ENCODE results near the gene AHCTF1.
"Not testable (repeated sequence)": the region's sequence is repeated elsewhere in the genome, so short reads cannot be mapped to it uniquely, and the experiment has no call there.

Gene AHCTF1

DNA sequence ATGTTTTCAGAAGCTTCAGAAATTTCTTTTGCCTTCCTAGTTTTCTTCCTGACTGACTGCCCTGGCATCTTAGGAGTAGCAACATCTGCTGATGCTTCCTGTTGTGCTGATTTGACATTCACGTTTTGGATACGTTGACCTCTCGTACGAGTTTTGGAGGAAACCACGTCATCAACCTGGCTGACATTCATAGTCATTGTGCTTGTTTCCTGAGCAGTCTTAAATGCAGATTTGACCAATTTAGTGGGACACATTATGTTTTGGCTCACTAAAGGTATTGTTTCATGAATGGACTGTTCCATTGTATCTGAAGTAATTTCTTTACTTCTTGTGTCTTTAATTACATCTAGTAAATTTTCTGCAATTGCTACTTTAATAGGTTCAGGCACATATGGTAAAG, 81.1 kb downstream of the AHCTF1 start:
- H3K27ac ChIP-seq (ENCODE audit: low read depth, low read length); H3K9me3 ChIP-seq (ENCODE audit: control insufficient read depth in 1 of 2, low read length in 2 of 2); H3K9ac ChIP-seq (ENCODE audit: low read depth in 1 of 2, low read length in 2 of 2); H3K4me3 ChIP-seq (ENCODE audit: low read depth in 1 of 2, low read length in 2 of 2); H3K27me3 ChIP-seq (ENCODE audit: control insufficient read depth in 1 of 2, insufficient read depth in 2 of 2, low read length in 2 of 2); H3K4me1 ChIP-seq (ENCODE audit: control insufficient read depth in 1 of 2, insufficient read depth in 2 of 2, low read length in 2 of 2): not testable (repeated sequence)
- peaks cover 11 to 59% of the 10 kb centered on the region in 2 donors for H3K36me3 ChIP-seq (ENCODE audit: control insufficient read depth in 1 of 2, insufficient read depth in 2 of 2, low read length in 2 of 2)

DNA sequence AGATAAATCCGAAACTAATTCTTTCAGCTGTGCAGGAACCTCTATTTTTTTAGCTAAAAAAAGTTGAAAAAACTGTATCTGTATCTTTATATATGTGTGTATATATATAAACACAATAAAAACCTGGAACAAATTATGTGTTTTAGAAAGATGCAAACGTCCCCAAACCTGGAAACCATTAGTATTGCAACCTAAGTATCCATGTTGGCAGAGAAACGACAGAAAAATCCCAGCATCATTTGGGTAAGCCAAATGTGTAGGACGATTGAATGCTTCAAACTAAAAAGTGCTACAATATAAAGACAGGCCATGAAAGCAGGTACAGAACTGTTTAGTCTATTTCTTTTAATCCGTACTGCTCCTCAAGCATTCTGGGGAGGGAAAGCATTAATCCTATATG, 87.9 kb downstream of the AHCTF1 start:
- H3K27ac ChIP-seq (ENCODE audit: low read depth, low read length): no peak overlapping the region
- no peak overlapping the region for H3K4me3 ChIP-seq (ENCODE audit: low read depth in 1 of 2, low read length in 2 of 2)
- H3K4me1 ChIP-seq (ENCODE audit: control insufficient read depth in 1 of 2, insufficient read depth in 2 of 2, low read length in 2 of 2): no peaks in the 10 kb centered on the region
- no peak overlapping the region for H3K9ac ChIP-seq (ENCODE audit: low read depth in 1 of 2, low read length in 2 of 2)
- H3K9me3 ChIP-seq (ENCODE audit: control insufficient read depth in 1 of 2, low read length in 2 of 2): no peaks in the 10 kb centered on the region
- H3K27me3 ChIP-seq (ENCODE audit: control insufficient read depth in 1 of 2, insufficient read depth in 2 of 2, low read length in 2 of 2): no peaks in the 10 kb centered on the region
- peaks cover 15 to 45% of the 10 kb centered on the region in 2 donors for H3K36me3 ChIP-seq (ENCODE audit: control insufficient read depth in 1 of 2, insufficient read depth in 2 of 2, low read length in 2 of 2)

DNA sequence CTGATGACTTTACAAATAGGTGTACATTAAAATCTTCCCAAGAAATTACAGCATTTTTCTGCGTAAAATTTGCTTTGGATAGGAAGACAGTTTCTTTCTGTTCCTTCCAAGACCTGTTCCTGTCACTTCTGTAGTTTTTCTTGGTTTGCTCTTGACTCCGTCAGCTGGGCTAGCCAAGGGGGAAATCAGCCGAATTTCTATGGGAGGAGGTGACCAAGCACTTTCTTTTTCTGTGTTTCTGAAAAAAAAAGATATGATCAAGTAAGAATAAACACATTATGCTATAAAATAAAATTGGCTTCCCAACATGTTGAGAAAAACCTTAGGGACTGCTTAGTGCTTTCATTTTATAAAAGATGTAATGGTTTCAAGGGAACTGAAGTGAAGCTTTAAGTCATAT, 91.0 kb downstream of the AHCTF1 start:
- not testable (repeated sequence) for H3K27me3 ChIP-seq (ENCODE audit: control insufficient read depth in 1 of 2, insufficient read depth in 2 of 2, low read length in 2 of 2); H3K4me3 ChIP-seq (ENCODE audit: low read depth in 1 of 2, low read length in 2 of 2); H3K9ac ChIP-seq (ENCODE audit: low read depth in 1 of 2, low read length in 2 of 2); H3K4me1 ChIP-seq (ENCODE audit: control insufficient read depth in 1 of 2, insufficient read depth in 2 of 2, low read length in 2 of 2); H3K27ac ChIP-seq (ENCODE audit: low read depth, low read length); H3K9me3 ChIP-seq (ENCODE audit: control insufficient read depth in 1 of 2, low read length in 2 of 2)
- H3K36me3 ChIP-seq (ENCODE audit: control insufficient read depth in 1 of 2, insufficient read depth in 2 of 2, low read length in 2 of 2): peaks cover 15 to 30% of the 10 kb centered on the region in 2 donors

DNA sequence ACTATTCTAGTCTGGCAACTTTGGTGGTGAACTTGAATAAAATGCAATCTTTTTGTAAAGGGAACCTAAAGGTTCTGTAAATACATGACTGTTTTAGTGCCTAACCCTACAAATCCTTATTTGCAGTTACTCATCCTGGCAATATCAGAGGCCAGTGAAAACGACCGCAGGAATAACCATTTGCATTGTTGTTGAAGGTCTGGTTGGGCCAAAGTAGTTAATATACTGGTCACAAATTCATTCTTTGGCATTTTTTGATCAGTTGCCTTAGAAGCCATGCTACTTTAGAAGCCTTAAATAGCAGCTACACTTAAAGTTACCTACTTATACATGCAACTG, 93.7 kb downstream of the AHCTF1 start:
- Histone ChIP-seq H3K4me3 (ENCODE audit: low read depth in 1 of 2, low read length in 2 of 2) (no peak overlapping the region), H3K4me1 (ENCODE audit: control insufficient read depth in 1 of 2, insufficient read depth in 2 of 2, low read length in 2 of 2) (no peaks in the 10 kb centered on the region), H3K27ac (ENCODE audit: low read depth, low read length) (no peak overlapping the region), H3K36me3 (ENCODE audit: control insufficient read depth in 1 of 2, insufficient read depth in 2 of 2, low read length in 2 of 2) (peaks cover 8 to 16% of the 10 kb centered on the region in 2 donors), H3K9ac (ENCODE audit: low read depth in 1 of 2, low read length in 2 of 2) (no peak overlapping the region), H3K27me3 (ENCODE audit: control insufficient read depth in 1 of 2, insufficient read depth in 2 of 2, low read length in 2 of 2) (no peaks in the 10 kb centered on the region), H3K9me3 (ENCODE audit: control insufficient read depth in 1 of 2, low read length in 2 of 2) (no peaks in the 10 kb centered on the region)

DNA sequence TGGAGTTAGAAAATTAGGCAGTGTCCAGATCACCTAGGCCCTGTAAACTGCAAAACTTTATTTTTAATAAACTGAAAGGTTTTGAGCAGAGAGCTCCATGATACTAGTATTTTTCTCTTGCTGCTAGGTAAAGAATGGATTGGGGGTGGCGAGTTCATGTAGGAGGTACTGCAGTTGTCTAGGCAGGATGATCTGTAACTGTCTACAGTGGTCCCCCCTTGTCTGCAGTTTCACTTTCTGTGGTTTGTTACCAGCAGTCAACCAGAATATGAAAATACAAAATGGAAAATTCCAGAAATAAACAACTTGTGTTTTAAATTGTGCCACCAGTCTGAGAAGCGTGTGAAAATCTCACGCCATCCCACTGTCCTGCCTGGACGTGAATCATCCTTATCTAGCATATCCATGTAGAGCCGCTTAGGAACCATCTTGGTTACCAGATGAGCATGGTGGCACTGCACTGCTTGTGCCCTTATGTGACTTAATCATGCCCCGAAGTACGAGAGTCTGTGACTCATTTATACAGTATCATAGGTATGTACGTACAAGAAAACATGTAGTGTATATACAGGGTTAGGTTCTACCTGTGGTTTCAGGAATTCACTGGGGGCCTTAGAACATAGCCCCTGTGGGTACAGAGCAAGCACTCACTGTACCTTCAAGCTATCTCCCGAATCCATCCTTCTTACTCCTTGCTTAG, 94.2 kb downstream of the AHCTF1 start:
- Histone ChIP-seq H3K27ac (ENCODE audit: low read depth, low read length) (no peak overlapping the region), H3K4me1 (ENCODE audit: control insufficient read depth in 1 of 2, insufficient read depth in 2 of 2, low read length in 2 of 2) (no peaks in the 10 kb centered on the region), H3K9ac (ENCODE audit: low read depth in 1 of 2, low read length in 2 of 2) (no peak overlapping the region), H3K36me3 (ENCODE audit: control insufficient read depth in 1 of 2, insufficient read depth in 2 of 2, low read length in 2 of 2) (peaks cover 3 to 11% of the 10 kb centered on the region in 2 donors), H3K27me3 (ENCODE audit: control insufficient read depth in 1 of 2, insufficient read depth in 2 of 2, low read length in 2 of 2) (no peaks in the 10 kb centered on the region), H3K4me3 (ENCODE audit: low read depth in 1 of 2, low read length in 2 of 2) (no peak overlapping the region), H3K9me3 (ENCODE audit: control insufficient read depth in 1 of 2, low read length in 2 of 2) (no peaks in the 10 kb centered on the region)

DNA sequence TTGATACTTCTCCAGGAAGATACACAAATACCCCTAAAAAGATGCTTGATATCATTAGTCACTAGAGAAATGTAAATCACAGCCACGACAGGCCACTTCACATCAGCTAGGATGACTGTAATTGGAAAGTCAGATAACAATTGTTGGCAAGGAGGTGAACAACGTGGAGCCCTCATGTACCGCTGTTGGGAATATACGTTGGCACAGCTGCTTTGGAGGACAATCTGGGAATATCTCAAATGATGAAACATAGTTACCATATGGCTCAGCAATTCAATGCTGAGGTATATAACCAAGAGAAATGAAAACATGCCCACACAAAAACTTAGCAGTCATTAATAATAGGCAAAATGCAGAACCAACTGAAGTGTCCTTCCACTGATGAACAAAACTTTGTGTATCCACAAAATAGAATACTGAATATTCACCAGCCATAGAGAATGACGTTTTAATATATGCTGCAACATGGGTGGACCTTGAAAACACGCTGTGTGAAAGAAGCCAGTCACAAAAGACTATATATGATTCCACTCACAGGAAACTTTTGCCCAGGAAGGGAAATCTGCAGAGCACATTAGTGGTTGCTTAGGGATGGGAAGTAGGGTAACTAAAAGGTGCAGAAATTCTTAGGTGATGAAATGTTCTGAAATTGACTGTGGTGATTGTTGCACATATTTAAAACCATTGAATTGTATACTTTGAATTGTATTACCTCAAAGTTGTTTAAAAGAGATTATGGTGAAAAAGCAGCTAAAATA, 95.4 kb downstream of the AHCTF1 start:
- H3K27me3 ChIP-seq (ENCODE audit: control insufficient read depth in 1 of 2, insufficient read depth in 2 of 2, low read length in 2 of 2): no peaks in the 10 kb centered on the region
- H3K9ac ChIP-seq (ENCODE audit: low read depth in 1 of 2, low read length in 2 of 2): no peak overlapping the region
- no peak overlapping the region for H3K27ac ChIP-seq (ENCODE audit: low read depth, low read length)
- no peaks in the 10 kb centered on the region for H3K4me1 ChIP-seq (ENCODE audit: control insufficient read depth in 1 of 2, insufficient read depth in 2 of 2, low read length in 2 of 2)
- H3K36me3 ChIP-seq (ENCODE audit: control insufficient read depth in 1 of 2, insufficient read depth in 2 of 2, low read length in 2 of 2): peaks cover 3% of the 10 kb centered on the region in 2 donors
- H3K9me3 ChIP-seq (ENCODE audit: control insufficient read depth in 1 of 2, low read length in 2 of 2): no peaks in the 10 kb centered on the region
- no peak overlapping the region for H3K4me3 ChIP-seq (ENCODE audit: low read depth in 1 of 2, low read length in 2 of 2)

DNA sequence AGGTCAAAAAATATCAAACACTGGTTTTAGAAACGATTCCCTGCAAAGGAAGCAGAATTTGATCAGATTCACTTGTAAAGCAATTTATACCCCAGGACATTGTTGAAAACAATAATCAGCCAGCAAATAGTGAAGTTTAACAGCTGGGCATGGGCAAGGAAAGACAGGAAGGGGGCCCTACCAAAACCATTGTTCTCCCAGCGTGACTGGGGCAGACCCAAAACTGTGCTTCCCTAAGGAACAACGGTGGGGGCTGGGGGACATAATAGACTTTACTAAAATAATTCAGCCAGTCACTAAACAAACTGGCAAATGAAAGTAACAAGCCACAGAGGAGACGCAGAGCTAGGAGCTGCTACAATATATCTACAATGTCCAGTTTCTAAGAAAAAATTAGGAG, 100.2 kb downstream of the AHCTF1 start:
- H3K9ac ChIP-seq (ENCODE audit: low read depth in 1 of 2, low read length in 2 of 2): no peak overlapping the region
- no peak overlapping the region for H3K4me3 ChIP-seq (ENCODE audit: low read depth in 1 of 2, low read length in 2 of 2)
- H3K27ac ChIP-seq (ENCODE audit: low read depth, low read length): no peak overlapping the region
- peaks cover 6 to 7% of the 10 kb centered on the region in 2 donors for H3K9me3 ChIP-seq (ENCODE audit: control insufficient read depth in 1 of 2, low read length in 2 of 2)
- no peaks in the 10 kb centered on the region for H3K36me3 ChIP-seq (ENCODE audit: control insufficient read depth in 1 of 2, insufficient read depth in 2 of 2, low read length in 2 of 2)
- no peaks in the 10 kb centered on the region for H3K4me1 ChIP-seq (ENCODE audit: control insufficient read depth in 1 of 2, insufficient read depth in 2 of 2, low read length in 2 of 2)
- H3K27me3 ChIP-seq (ENCODE audit: control insufficient read depth in 1 of 2, insufficient read depth in 2 of 2, low read length in 2 of 2): no peaks in the 10 kb centered on the region

DNA sequence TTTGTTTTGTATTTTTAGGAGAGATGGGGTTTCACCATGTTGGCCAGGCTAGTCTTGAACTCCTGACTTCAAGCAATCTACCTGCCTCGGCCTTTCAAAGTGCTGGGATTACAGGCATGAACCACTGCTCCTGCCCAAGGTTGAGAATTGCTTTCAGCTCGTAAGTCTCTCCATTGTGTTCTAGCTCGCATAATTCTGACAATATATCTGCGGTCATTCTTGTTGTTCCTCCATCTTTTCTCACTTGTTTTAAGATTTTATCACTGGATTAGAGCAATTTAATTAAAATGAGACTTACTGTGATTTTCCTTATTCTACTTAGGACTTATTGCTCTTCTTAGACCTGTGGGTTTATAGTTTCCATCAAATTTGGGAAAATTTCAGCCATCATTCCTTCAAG, 102.9 kb downstream of the AHCTF1 start:
- no peaks in the 10 kb centered on the region for H3K4me1 ChIP-seq (ENCODE audit: control insufficient read depth in 1 of 2, insufficient read depth in 2 of 2, low read length in 2 of 2)
- no peak overlapping the region for H3K27ac ChIP-seq (ENCODE audit: low read depth, low read length)
- H3K27me3 ChIP-seq (ENCODE audit: control insufficient read depth in 1 of 2, insufficient read depth in 2 of 2, low read length in 2 of 2): no peaks in the 10 kb centered on the region
- no peaks in the 10 kb centered on the region for H3K36me3 ChIP-seq (ENCODE audit: control insufficient read depth in 1 of 2, insufficient read depth in 2 of 2, low read length in 2 of 2)
- no peak overlapping the region for H3K4me3 ChIP-seq (ENCODE audit: low read depth in 1 of 2, low read length in 2 of 2)
- H3K9me3 ChIP-seq (ENCODE audit: control insufficient read depth in 1 of 2, low read length in 2 of 2): peaks cover 6 to 7% of the 10 kb centered on the region in 2 donors
- no peak overlapping the region for H3K9ac ChIP-seq (ENCODE audit: low read depth in 1 of 2, low read length in 2 of 2)

DNA sequence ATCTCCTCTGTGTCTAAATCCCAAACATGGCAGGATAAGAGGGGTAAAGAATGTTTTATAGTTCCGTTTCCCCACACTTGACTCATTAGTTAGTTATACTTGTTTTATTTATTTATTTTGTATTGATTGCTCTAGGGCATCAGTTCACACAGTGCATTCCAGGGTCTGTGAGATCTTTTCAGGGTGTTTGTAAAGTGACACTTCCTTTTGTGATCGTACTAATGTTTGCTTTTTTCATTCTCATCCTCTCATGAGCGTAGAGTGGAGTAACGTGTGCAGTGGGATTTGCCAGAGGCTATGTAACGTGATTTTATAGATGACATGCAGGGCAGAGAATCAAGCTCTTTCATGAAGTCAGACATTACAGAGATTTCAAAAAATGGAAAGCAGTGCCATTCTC, 104.4 kb downstream of the AHCTF1 start:
- Histone ChIP-seq H3K27ac (ENCODE audit: low read depth, low read length) (no peak overlapping the region), H3K4me1 (ENCODE audit: control insufficient read depth in 1 of 2, insufficient read depth in 2 of 2, low read length in 2 of 2) (no peaks in the 10 kb centered on the region), H3K9me3 (ENCODE audit: control insufficient read depth in 1 of 2, low read length in 2 of 2) (peaks cover 6 to 7% of the 10 kb centered on the region in 2 donors), H3K27me3 (ENCODE audit: control insufficient read depth in 1 of 2, insufficient read depth in 2 of 2, low read length in 2 of 2) (no peaks in the 10 kb centered on the region), H3K36me3 (ENCODE audit: control insufficient read depth in 1 of 2, insufficient read depth in 2 of 2, low read length in 2 of 2) (no peaks in the 10 kb centered on the region), H3K9ac (ENCODE audit: low read depth in 1 of 2, low read length in 2 of 2) (no peak overlapping the region), H3K4me3 (ENCODE audit: low read depth in 1 of 2, low read length in 2 of 2) (no peak overlapping the region)

DNA sequence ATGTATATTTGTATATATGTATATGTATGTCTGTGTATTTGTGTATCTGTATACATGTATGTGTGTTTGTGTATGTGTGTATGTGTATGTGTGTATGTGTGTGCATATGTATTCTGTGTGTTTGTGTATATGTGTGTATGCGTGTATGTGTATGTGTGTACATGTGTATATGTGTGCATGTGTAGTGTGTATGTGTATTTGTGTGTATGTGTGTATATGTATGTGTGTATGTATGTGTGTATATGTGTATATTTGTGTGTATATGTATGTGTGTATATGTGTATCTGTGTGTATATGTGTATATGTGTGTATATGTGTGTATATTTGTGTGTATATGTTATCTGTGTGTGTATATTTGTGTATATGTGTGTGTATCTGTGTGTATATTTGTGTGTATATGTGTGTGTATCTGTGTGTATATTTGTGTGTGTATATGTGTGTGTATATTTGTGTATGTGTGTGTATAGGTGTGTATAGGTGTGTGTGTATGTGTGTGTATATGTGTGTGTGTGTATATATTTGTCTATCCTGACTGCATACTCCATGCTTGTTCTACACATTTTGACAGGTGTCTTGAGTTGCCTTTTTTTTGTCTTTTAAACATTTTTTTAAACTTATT, 106.1 kb downstream of the AHCTF1 start:
- Histone ChIP-seq H3K27ac (ENCODE audit: low read depth, low read length) (no peak overlapping the region), H3K9ac (ENCODE audit: low read depth in 1 of 2, low read length in 2 of 2) (no peak overlapping the region), H3K4me3 (ENCODE audit: low read depth in 1 of 2, low read length in 2 of 2) (no peak overlapping the region), H3K27me3 (ENCODE audit: control insufficient read depth in 1 of 2, insufficient read depth in 2 of 2, low read length in 2 of 2) (no peaks in the 10 kb centered on the region), H3K9me3 (ENCODE audit: control insufficient read depth in 1 of 2, low read length in 2 of 2) (peaks cover 6 to 7% of the 10 kb centered on the region in 2 donors), H3K4me1 (ENCODE audit: control insufficient read depth in 1 of 2, insufficient read depth in 2 of 2, low read length in 2 of 2) (no peaks in the 10 kb centered on the region), H3K36me3 (ENCODE audit: control insufficient read depth in 1 of 2, insufficient read depth in 2 of 2, low read length in 2 of 2) (no peaks in the 10 kb centered on the region)
